SU-DHL-6 (cell line): Measurements from ENCODE around the gene GASK1B.

ENCODE experiments used
- H2AFZ ChIP-seq: fragments of 200-600 bp; sonication (generic); 2 replicates; pipeline ENCODE4 v1.6.1; 2014; ENCODE audit warnings: low read depth, mild to moderate bottlenecking, moderate library complexity, mixed read lengths, antibody characterized with exemption, low read length; ENCODE audit not compliant: severe bottlenecking
- H3F3A ChIP-seq: fragments of 200-600 bp; shearing (Covaris generic); 2 replicates; pipeline ENCODE4 v1.6.0; 2016; ENCODE audit warnings: antibody characterized with exemption, mild to moderate bottlenecking; ENCODE audit not compliant: insufficient read depth
- H3K27ac ChIP-seq: fragments of 200-600 bp; sonication (generic); 2 replicates; pipeline ENCODE4 v1.5.1; 2016; ENCODE audit warnings: low read depth, mild to moderate bottlenecking, low read length, moderate library complexity, mixed read lengths
- H3K27me3 ChIP-seq: fragments of 200-600 bp; sonication (generic), shearing (Covaris generic); 2 replicates; pipeline ENCODE4 v1.6.0; 2014; ENCODE audit warnings: mild to moderate bottlenecking, low read length
- H3K36me3 ChIP-seq: fragments of 200-600 bp; sonication (generic); 2 replicates; pipeline ENCODE4 v1.6.1; 2014; ENCODE audit warnings: mild to moderate bottlenecking, low read length, mixed read lengths
- H3K4me2 ChIP-seq: fragments of 300-600, 200-600 bp; shearing (Covaris generic), sonication (generic); 2 replicates; pipeline ENCODE4 v1.6.0; 2014; ENCODE audit warnings: low read length, low read depth, mild to moderate bottlenecking; ENCODE audit not compliant: poor library complexity, severe bottlenecking
- H3K4me3 ChIP-seq: fragments of 200-600 bp; sonication (generic); 2 replicates; pipeline ENCODE4 v1.5.1; 2014; ENCODE audit warnings: antibody characterized with exemption, low read length, mild to moderate bottlenecking, mixed read lengths; ENCODE audit not compliant: insufficient read depth, poor library complexity, severe bottlenecking
- H3K79me2 ChIP-seq: fragments of 200-600 bp; sonication (generic); 2 replicates; pipeline ENCODE4 v1.6.1; 2014; ENCODE audit warnings: mild to moderate bottlenecking, low read length, moderate library complexity; ENCODE audit not compliant: insufficient read depth
- H3K9ac ChIP-seq: fragments of 200-600 bp; sonication (generic); 2 replicates; pipeline ENCODE4 v1.7.0; 2014; ENCODE audit warnings: mild to moderate bottlenecking, low read length
- H3K9me2 ChIP-seq: fragments of 200-600 bp; sonication (generic); replicated peaks from 2 replicates; pipeline ENCODE4 v1.6.1; 2014; ENCODE audit warnings: low read length; ENCODE audit not compliant: insufficient read depth
- H3K9me3 ChIP-seq: fragments of 200-600 bp; sonication (generic); 2 replicates; pipeline ENCODE4 v1.6.1; 2014; ENCODE audit warnings: low read length, mixed read lengths; ENCODE audit not compliant: insufficient read depth
- H4K20me1 ChIP-seq: fragments of 200-600 bp; sonication (generic); 2 replicates; pipeline ENCODE4 v1.6.1; 2014; ENCODE audit warnings: low read depth, mild to moderate bottlenecking, antibody characterized with exemption, low read length, moderate library complexity, mixed read lengths
- EZH2phosphoT487 ChIP-seq: fragments of 200-600 bp; sonication (generic), shearing (Covaris generic); conservative IDR thresholded peaks from 2 replicates; pipeline ENCODE4 v1.6.1; 2018; ENCODE audit warnings: mild to moderate bottlenecking, antibody characterized with exemption, low read length, moderate library complexity, mixed read lengths
- TF ChIP-seq, protein P1 (sequence below): fragments of 200-600 bp; sonication (generic); IDR thresholded peaks from one replicate; pipeline ENCODE4 v1.5.1; 2017; ENCODE audit warnings: antibody characterized with exemption, mild to moderate bottlenecking, low read length, moderate library complexity; ENCODE audit not compliant: insufficient read depth, poor library complexity, severe bottlenecking

GASK1B gene

DNA sequence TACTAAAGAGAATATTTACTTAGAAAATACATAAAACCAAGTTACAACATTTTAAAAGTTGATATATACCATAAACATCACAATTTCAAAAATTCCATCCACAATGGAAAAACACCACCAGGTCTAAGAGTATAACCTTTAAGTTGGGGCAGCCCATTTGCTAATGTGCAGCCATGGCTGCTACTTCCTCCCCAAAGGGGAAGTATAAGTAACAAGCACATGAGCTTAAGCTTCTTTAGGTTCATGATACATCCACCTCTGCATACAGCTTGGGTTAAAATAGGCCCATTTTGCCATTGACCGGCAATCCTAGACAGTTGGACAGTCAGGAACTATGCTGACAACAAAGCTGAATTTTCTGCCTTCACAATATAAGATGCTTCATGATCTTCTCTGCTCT is 16.6 kb upstream of the GASK1B start:
- Histone ChIP-seq H3K79me2 (no peaks in the 10 kb centered on the region), H4K20me1 (no peaks in the 10 kb centered on the region), H3K9ac (no peak overlapping the region), H3K36me3 (no peaks in the 10 kb centered on the region), H3K9me2 (no peaks in the 10 kb centered on the region), H3K9me3 (no peaks in the 10 kb centered on the region), H3K27ac (no peak overlapping the region), H3K4me2 (no peak overlapping the region), H3F3A (no peaks in the 10 kb centered on the region), H2AFZ (no peak overlapping the region), H3K27me3 (no peaks in the 10 kb centered on the region), H3K4me3 (no peak overlapping the region)
- TF ChIP-seq, protein P1, sequence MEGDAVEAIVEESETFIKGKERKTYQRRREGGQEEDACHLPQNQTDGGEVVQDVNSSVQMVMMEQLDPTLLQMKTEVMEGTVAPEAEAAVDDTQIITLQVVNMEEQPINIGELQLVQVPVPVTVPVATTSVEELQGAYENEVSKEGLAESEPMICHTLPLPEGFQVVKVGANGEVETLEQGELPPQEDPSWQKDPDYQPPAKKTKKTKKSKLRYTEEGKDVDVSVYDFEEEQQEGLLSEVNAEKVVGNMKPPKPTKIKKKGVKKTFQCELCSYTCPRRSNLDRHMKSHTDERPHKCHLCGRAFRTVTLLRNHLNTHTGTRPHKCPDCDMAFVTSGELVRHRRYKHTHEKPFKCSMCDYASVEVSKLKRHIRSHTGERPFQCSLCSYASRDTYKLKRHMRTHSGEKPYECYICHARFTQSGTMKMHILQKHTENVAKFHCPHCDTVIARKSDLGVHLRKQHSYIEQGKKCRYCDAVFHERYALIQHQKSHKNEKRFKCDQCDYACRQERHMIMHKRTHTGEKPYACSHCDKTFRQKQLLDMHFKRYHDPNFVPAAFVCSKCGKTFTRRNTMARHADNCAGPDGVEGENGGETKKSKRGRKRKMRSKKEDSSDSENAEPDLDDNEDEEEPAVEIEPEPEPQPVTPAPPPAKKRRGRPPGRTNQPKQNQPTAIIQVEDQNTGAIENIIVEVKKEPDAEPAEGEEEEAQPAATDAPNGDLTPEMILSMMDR, result no peak
- TF ChIP-seq EZH2phosphoT487, result no peak

DNA sequence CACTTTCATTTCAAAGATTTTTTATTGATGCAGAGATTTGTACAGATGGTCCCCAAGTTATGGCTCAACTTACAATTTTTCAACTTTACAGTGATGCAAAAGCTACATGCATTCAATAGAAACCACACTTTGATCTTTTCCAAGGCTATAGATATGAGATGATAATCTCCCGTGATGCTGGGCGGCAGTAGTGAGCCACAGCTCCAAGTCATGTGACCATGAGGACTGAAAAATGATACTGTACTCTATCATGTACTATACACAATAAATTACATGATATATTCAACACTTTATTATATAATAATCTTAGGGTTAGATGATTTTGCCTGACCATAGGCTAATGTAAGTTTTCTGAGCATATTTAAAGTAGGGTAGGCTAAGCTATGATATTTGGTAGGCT is 14.0 kb upstream of the GASK1B start:
- no peaks in the 10 kb centered on the region for H3F3A ChIP-seq
- H3K27ac ChIP-seq, result no peak overlapping the region
- no peak overlapping the region for H3K9ac ChIP-seq
- H4K20me1 ChIP-seq, result no peaks in the 10 kb centered on the region
- no peak for TF ChIP-seq EZH2phosphoT487
- no peaks in the 10 kb centered on the region for H3K9me2 ChIP-seq
- no peaks in the 10 kb centered on the region for H3K36me3 ChIP-seq
- no peaks in the 10 kb centered on the region for H3K27me3 ChIP-seq
- H3K9me3 ChIP-seq, result no peaks in the 10 kb centered on the region
- no peak overlapping the region for H2AFZ ChIP-seq
- H3K4me2 ChIP-seq, result no peak overlapping the region
- H3K79me2 ChIP-seq, result no peaks in the 10 kb centered on the region
- H3K4me3 ChIP-seq, result no peak overlapping the region

DNA sequence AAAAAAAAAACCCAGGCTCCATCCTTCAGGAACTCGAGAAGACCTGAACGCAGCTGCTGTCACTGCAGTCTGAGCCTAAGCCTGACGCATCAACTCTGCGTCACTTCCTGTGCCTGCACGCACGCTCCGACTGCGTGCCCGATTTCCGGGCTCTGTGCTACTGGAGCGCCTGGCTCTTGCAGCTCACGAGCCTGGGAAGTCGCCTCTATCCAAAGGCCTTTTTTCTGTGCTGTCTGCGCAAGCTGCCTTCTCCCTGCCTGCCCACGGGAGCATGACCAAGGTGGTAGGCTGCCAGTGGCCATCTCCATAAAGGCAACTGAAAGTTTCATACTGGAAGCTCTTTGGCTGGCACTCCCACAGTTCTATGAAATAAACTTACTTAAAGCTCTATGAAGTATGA is 9.9 kb upstream of the GASK1B start:
- Histone ChIP-seq H4K20me1 (no peaks in the 10 kb centered on the region), H3K4me2 (no peak overlapping the region), H3K27ac (no peak overlapping the region), H3K9ac (no peak overlapping the region), H2AFZ (no peak overlapping the region), H3K4me3 (no peak overlapping the region), H3K27me3 (no peaks in the 10 kb centered on the region), H3K9me2 (no peaks in the 10 kb centered on the region), H3K79me2 (no peaks in the 10 kb centered on the region), H3K36me3 (no peaks in the 10 kb centered on the region), H3F3A (no peaks in the 10 kb centered on the region), H3K9me3 (no peaks in the 10 kb centered on the region)
- no peak for TF ChIP-seq EZH2phosphoT487
- TF ChIP-seq, protein P1, result no peak

- no peak overlapping the region for H2AFZ ChIP-seq
- H3K9me3 ChIP-seq, result no peaks in the 10 kb centered on the region
- no peak overlapping the region for H3K4me3 ChIP-seq
These were observed 9.1 kb upstream of the GASK1B start for GRCh38 chr4:158181906-158182305.

More at GRCh38 chr4:158181906-158182305, 9.1 kb upstream of the GASK1B start:
- Histone ChIP-seq H3K27ac (no peak overlapping the region), H3K36me3 (no peaks in the 10 kb centered on the region), H4K20me1 (no peaks in the 10 kb centered on the region), H3K9ac (no peak overlapping the region), H3K9me2 (no peaks in the 10 kb centered on the region), H3K27me3 (no peaks in the 10 kb centered on the region), H3K79me2 (no peaks in the 10 kb centered on the region), H3K4me2 (no peak overlapping the region), H3F3A (no peaks in the 10 kb centered on the region)
- TF ChIP-seq EZH2phosphoT487, result no peak
- TF ChIP-seq, protein P1, result no peak
